MG63 (cell line): ENCODE measurements around the gene GPX4. TPM values are rescaled to one million over a fixed set of nuclear protein-coding genes. Genes with fewer than 3 reads are reported as not detected.
A peak's percentile ranks its signal among the peaks of the same experiment; 100 is the strongest.
"Not testable (repeated sequence)": the region's sequence is repeated elsewhere in the genome, so short reads cannot be mapped to it uniquely, and the experiment has no call there.

ENCODE experiments used
- DNase-seq: peaks from one replicate; pipeline ENCODE4 v3.0.0-alpha.2; 2020
- H3K27me3 ChIP-seq: fragments of 250-450 bp; sonication (Bioruptor Pico); 2 replicates; pipeline ENCODE4 v1.5.1; 2020; ENCODE audit warnings: mild to moderate bottlenecking, moderate library complexity
- H3K36me3 ChIP-seq: fragments of 250-450 bp; sonication (Bioruptor Pico); 2 replicates; pipeline ENCODE4 v1.5.1; 2020; ENCODE audit warnings: mild to moderate bottlenecking, moderate library complexity
- H3K4me3 ChIP-seq: fragments of 250-450 bp; sonication (Bioruptor Pico); 2 replicates; pipeline ENCODE4 v1.5.1; 2020; ENCODE audit warnings: mild to moderate bottlenecking, moderate library complexity
- H3K9me3 ChIP-seq: fragments of 250-450 bp; sonication (Bioruptor Pico); 2 replicates; pipeline ENCODE4 v1.5.1; 2020; ENCODE audit warnings: mild to moderate bottlenecking, moderate library complexity
- total RNA-seq: library from RNA; depleted of rRNA; stranded (reverse); fragments of >200 nt; shearing (Covaris generic); gene quantifications from 2 replicates; pipeline ENCODE4 v1.2.3, GENCODE V29; 2014; ENCODE audit warnings: low replicate concordance

Gene GPX4
- total RNA-seq, 1 experiment from 2014 or later = 293 TPM

DNA sequence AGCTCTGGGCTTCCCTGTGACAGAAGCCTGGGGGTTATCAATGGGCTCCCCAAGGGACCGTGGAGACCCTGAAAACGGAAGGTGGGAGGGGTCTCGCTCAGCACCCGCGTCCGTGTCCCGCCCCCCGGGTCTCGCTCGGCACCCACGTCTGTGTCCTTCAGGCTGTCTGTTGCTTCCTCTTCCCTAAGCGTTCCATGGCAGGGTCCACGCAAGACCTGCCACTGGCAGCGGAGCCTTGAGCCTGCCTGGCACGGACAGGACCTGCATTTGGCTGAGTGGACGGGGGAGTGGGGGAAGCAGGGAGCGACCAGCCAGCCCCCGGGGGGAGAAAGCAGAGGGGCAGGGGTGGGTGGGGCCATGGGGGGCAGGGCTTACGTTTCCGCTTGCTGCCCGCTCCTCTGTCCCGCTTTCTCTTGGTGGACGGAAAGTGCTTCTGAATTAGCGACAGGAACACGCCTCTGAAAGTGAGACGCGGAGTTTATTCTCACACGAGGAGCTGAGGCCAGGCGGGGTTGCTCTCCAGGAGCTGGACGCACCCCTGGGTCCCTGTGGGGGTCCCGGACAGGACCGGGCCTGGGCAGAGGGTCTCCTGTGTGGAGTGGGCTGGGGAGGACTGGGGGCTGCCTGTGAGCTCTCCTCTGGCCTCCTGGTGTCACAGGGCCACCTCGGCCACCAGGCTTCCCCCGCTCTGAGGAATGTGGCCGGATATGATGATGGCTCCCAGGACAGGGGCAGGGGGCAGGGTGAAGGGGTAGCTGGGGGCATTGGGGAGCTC lies 12.0 kb downstream of the GPX4 start:
- no peaks in the 10 kb centered on the region for H3K9me3 ChIP-seq
- H3K4me3 ChIP-seq = no peak overlapping the region
- DNase-seq = no peak
- peaks cover 37% of the 10 kb centered on the region for H3K36me3 ChIP-seq
- H3K27me3 ChIP-seq = no peaks in the 10 kb centered on the region

- Histone ChIP-seq H3K36me3 (peaks cover 39% of the 10 kb centered on the region), H3K4me3 (no peak overlapping the region), H3K27me3 (no peaks in the 10 kb centered on the region), H3K9me3 (no peaks in the 10 kb centered on the region)
- DNase-seq = no peak
Observed at GRCh38 chr19:1116726-1117581, 13.2 kb downstream of the GPX4 start.

DNA sequence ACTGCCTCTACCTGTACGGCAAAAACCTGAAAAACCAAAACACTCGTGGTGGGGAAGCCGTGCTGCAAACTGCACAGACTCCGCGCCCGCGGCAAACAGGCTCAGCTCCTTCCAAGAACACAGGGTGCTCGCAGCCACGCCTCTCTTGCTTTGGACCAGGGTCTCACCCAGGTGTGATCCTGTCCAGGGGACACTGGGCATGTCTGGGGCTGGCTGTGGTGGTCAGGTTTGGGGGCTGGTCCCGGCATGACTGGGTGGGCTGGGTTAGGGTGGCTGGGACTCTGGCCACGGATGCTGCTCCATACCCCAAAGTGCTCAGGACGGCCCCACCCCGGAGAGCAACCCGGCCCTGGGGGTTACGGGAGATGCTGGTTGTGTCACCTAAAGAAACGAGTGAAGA lies 13.9 kb downstream of the GPX4 start:
- no peak for DNase-seq
- no peaks in the 10 kb centered on the region for H3K9me3 ChIP-seq
- H3K36me3 ChIP-seq = peaks cover 41% of the 10 kb centered on the region
- H3K27me3 ChIP-seq = no peaks in the 10 kb centered on the region
- no peak overlapping the region for H3K4me3 ChIP-seq

- Histone ChIP-seq H3K36me3 (peaks cover 40% of the 10 kb centered on the region), H3K9me3 (no peaks in the 10 kb centered on the region), H3K4me3 (no peak overlapping the region), H3K27me3 (no peaks in the 10 kb centered on the region)
- no peak for DNase-seq
Observed at GRCh38 chr19:1118999-1119398, 15.2 kb downstream of the GPX4 start.

DNA sequence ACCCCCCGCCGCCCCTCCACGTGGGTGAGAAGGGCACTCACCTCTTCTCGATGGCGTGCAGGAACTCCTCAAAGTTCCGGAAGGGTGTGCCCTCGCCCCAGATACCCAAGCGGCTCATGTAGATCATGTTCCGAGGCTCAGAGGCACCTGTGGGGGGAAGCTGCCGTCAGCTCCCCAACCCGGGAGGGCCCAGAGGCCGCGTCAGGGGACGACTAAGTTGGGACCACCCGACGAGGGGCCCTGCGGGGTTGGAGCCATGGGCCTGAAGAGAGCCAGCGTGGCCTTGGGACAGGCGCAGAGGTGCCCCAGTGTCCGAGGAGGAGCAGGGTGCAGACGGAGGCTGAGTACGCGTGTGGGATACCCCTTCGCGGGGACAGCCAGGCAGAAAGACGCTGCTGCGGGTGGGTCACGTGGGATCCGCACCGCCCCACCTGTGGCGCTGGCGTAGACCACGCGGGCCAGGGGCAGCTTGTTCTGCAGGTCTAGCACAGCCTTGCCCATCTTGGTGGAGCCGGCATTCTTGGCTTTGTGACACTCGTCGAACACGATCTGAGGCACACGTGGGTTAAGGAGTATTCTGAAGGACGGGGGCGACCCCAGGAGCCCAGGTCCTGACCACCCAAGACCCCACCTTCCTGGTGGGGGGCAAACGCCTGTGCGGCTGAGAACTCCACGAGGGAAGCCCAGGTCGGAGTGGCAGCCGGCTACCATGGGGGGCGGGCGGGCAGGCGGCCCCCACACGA lies 15.9 kb downstream of the GPX4 start:
- H3K9me3 ChIP-seq = no peaks in the 10 kb centered on the region
- no peaks in the 10 kb centered on the region for H3K27me3 ChIP-seq
- H3K4me3 ChIP-seq = no peak overlapping the region
- no peak for DNase-seq
- H3K36me3 ChIP-seq = peaks cover 43% of the 10 kb centered on the region

DNA sequence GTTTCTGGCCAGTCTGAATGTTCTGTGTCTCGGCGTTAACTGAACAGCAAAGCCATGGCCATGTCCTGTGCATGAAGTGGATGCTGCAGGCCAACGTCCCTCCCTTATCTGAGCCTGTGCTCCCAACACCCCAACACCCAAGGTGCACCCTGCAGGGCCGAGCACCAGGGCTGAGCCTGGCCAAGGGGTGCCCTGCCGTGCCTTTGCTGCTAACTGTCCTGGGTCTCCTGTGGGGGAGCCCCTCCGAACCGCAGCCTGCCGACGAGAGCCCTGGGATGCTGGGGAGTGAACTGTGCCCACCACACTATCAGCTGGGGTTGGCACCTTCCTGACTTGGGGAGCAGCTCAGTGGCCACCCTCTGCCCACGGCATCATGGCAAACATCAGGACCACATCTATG lies 17.6 kb downstream of the GPX4 start:
- DNase-seq = no peak
- Histone ChIP-seq H3K36me3 (peaks cover 46% of the 10 kb centered on the region), H3K9me3 (no peaks in the 10 kb centered on the region)

DNA sequence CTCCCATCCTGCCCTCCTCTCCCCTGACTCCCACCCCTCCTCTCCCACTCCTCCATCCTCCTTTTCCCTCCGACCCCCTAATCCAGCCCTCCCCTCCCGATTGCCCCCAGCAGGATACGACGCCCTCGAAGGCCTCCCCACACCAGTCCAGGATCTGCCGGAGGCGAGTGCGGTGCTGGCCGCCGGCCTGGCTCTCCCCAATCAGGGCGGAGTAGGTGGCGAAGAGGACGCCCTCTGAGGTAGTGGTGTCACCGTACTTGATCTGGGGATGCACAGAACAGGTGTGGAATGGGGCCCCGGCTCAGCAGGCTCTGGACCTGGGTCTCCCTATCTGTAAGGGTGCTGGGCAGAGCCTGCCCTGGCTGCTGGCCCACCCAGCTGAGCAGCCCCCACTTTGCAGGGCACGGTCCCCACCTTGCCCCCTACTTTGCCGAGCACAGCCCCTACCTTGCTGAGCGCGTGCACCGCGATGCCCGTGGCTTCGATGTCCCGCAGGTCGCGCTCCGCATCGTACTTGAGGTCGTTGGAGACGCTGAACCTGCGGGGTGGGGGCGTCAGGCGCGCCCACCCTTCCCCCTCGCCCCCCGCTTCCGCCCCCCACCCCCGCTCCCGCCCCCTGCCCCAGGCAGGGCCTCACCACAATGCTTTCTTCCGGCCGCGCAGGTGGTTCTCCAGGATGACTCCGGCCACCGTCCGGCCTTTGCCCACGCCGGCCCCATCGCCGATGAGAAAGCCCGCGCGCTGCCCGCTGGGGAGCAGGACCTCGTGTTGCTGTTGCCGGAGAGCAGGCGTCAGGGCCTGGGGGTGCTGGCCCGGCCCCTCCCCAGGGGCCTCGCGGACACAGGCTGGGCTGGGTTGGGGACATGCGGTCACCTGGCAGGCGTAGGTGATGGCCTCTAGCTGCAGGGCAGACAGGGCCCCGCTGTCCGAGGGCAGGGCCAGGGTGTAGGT lies 18.5 kb downstream of the GPX4 start:
- Histone ChIP-seq H3K9me3 (no peaks in the 10 kb centered on the region), H3K4me3 (no peak overlapping the region), H3K36me3 (peaks cover 42% of the 10 kb centered on the region), H3K27me3 (no peaks in the 10 kb centered on the region)
- no peak for DNase-seq

More for the DNA sequence above, 17.6 kb downstream of the GPX4 start:
- H3K27me3 ChIP-seq = no peaks in the 10 kb centered on the region
- H3K4me3 ChIP-seq = no peak overlapping the region

- H3K36me3 ChIP-seq = peaks cover 41% of the 10 kb centered on the region
- DNase-seq = peak; percentile 62
Observed at GRCh38 chr19:1122972-1123363, 19.2 kb downstream of the GPX4 start.

GRCh38 chr19:1123381-1123780 lies 19.6 kb downstream of the GPX4 start:
- DNase-seq = no peak
- peaks cover 41% of the 10 kb centered on the region for H3K36me3 ChIP-seq
- no peaks in the 10 kb centered on the region for H3K27me3 ChIP-seq
- H3K4me3 ChIP-seq = no peak overlapping the region
- H3K9me3 ChIP-seq = no peaks in the 10 kb centered on the region

More at GRCh38 chr19:1122972-1123363, 19.2 kb downstream of the GPX4 start:
- Histone ChIP-seq H3K9me3 (no peaks in the 10 kb centered on the region), H3K27me3 (no peaks in the 10 kb centered on the region), H3K4me3 (no peak overlapping the region)

DNA sequence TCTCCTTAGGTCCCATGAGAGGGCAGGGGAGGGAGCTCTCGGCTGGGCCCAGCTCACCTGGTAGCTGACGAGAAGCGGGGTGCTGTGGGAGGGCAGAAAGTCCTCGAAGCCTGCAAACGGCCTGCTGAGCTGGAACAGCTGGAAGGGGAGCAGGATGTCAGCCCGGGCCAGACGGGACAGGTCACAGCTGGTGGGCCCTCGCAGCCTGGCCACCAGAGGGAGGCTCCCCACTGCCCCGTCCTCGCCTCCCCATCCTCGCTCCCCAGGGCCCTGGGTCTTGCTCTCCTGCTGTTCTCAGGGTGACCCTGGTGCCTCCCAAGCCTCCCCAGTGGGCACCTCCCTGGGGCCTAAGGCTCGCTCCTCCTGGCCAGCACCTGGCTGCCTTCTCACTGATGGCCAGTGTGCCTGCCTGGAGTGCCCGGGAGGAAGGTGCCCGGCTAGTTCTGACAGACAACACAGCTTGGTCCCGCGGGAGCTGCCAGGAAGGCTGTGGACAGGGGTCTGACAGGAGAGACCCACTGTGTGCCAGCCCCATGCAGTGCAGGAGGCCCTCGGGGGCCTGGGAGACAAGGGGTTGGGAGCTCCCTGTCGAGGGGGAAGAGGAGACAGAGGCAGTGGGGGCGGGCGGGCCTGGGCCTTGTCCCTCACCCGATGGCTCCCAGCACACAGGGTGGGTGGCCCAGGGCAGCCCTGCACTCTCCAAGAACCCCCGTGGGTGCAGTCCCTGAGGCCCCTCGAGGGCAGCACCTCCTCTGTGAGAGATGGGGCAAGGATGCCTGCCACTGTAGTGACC lies 20.3 kb downstream of the GPX4 start:
- H3K9me3 ChIP-seq = no peaks in the 10 kb centered on the region
- H3K27me3 ChIP-seq = no peaks in the 10 kb centered on the region
- peaks cover 40% of the 10 kb centered on the region for H3K36me3 ChIP-seq
- no peak overlapping the region for H3K4me3 ChIP-seq
- DNase-seq = no peak

GRCh38 chr19:1125601-1126467 lies 22.0 kb downstream of the GPX4 start:
- peak; percentile 57 for DNase-seq
- no peaks in the 10 kb centered on the region for H3K9me3 ChIP-seq
- H3K36me3 ChIP-seq = peaks cover 30% of the 10 kb centered on the region
- H3K27me3 ChIP-seq = no peaks in the 10 kb centered on the region
- H3K4me3 ChIP-seq = no peak overlapping the region

GRCh38 chr19:1126984-1127760 lies 23.4 kb downstream of the GPX4 start:
- H3K9me3 ChIP-seq = no peaks in the 10 kb centered on the region
- H3K36me3 ChIP-seq = peaks cover 22% of the 10 kb centered on the region
- no peak for DNase-seq
- no peak overlapping the region for H3K4me3 ChIP-seq
- no peaks in the 10 kb centered on the region for H3K27me3 ChIP-seq

DNA sequence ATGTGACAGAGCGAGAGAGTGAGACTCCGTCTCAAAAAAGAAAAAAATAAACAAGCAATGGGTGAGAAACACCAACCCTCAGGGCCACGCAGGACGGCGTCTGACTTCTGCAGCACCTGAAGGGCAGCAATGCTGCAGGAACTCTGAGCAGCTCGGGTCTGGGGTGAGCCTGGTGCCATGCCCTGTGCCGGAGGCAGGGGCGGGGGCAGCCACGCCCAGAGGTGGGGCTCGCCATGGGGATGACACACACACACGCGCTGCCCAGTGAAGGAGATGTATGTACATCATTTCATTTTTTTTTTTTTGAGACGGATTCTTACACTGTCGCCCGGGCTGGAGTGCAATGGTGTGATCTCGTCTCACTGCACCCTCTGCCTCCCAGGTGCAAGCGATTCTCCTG lies 24.3 kb downstream of the GPX4 start:
- H3K36me3 ChIP-seq = peaks cover 16% of the 10 kb centered on the region
- no peak overlapping the region for H3K4me3 ChIP-seq
- no peaks in the 10 kb centered on the region for H3K9me3 ChIP-seq
- no peaks in the 10 kb centered on the region for H3K27me3 ChIP-seq
- DNase-seq = no peak

DNA sequence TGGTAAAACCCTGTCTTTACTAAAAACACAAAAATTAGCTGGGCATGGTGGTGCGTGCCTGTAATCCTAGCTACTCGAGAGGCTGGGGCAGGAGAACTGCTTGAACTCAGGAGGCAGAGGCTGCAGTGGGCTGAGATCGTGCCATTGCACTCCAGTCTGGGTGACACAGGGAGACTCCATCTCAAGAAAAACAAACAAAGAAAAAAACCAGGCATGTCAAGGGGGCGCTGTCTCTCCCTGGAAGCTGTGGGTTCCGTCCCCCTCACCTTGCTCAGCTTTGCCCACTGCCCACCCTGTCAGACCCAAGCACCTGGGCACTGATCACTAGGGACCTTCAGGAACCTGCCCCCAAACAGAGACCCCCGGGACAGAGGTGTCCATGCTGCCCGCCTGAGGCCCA lies 25.3 kb downstream of the GPX4 start:
- peaks cover 13% of the 10 kb centered on the region for H3K36me3 ChIP-seq
- not testable (repeated sequence) for H3K4me3 ChIP-seq, DNase-seq, H3K27me3 ChIP-seq, H3K9me3 ChIP-seq
